Heart left ventricle (tissue), 16 donors: Measurements from ENCODE around the gene KRTAP10-4. TPM values are rescaled to one million over a fixed set of nuclear protein-coding genes. Genes with fewer than 3 reads are reported as not detected.

Experiments
- ATAC-seq, 4 donors: fragments of 200-7000 bp; cut with Tn5 transposase; one replicate each; pipeline ENCODE4 v1.9.1; 2020 to 2022; ENCODE audit warnings: moderate library complexity in 4 of 4, mild to moderate bottlenecking in 3 of 4, moderate number of reproducible peaks in 1 of 4
- DNase-seq, 5 donors: peaks; one replicate each; pipeline ENCODE4 v3.0.0-alpha.2; 2020
- H3K27ac ChIP-seq, 12 donors: fragments of 200-600 bp; sonication (generic) in 4 of 12; one replicate each; pipeline versions ENCODE4 v1.5.0 to v1.8.0; 2016 to 2022; ENCODE audit warnings: mild to moderate bottlenecking in 2 of 12
- H3K27me3 ChIP-seq, 9 donors: fragments of 200-600 bp; sonication (generic) in 2 of 9; one replicate each; pipeline versions ENCODE4 v1.5.1 to v1.8.0; 2016 to 2022; ENCODE audit warnings: mild to moderate bottlenecking in 3 of 9
- H3K36me3 ChIP-seq, 9 donors: fragments of 200-600 bp; sonication (generic) in 2 of 9; one replicate each; pipeline versions ENCODE4 v1.5.0 to v1.8.0; 2018 to 2022; ENCODE audit warnings: mild to moderate bottlenecking in 2 of 9
- H3K4me1 ChIP-seq, 12 donors: fragments of 200-600 bp; sonication (generic) in 4 of 12; one replicate each; pipeline versions ENCODE4 v1.5.0 to v1.8.0; 2016 to 2022; ENCODE audit warnings: mild to moderate bottlenecking in 3 of 12
- H3K4me3 ChIP-seq, 12 donors: fragments of 200-600 bp; sonication (generic) in 4 of 12; one replicate each; pipeline versions ENCODE4 v1.5.0 to v1.8.0; 2017 to 2022; ENCODE audit warnings: mild to moderate bottlenecking in 9 of 12, moderate library complexity in 4 of 12
- H3K9me3 ChIP-seq, 12 donors: fragments of 200-600 bp; sonication (generic) in 4 of 12; one replicate each; pipeline versions ENCODE4 v1.5.0 to v1.8.0; 2016 to 2022; ENCODE audit warnings: mild to moderate bottlenecking in 1 of 12
- POLR2A ChIP-seq, 2 donors: fragments of 450-650 bp; IDR thresholded peaks; one replicate each; pipeline ENCODE4 v1.6.1; 2017; ENCODE audit warnings: antibody characterized with exemption in 2 of 2, mild to moderate bottlenecking in 2 of 2, moderate library complexity in 2 of 2
- WGBS, 4 donors: extraction: QIAGEN DNeasy Blood & Tissue Kit in 2 of 4; methylation state at CpG; one replicate each; pipeline versions ENCODE4 v1.1.5 to v1.1.7; 2013 to 2018; 5-methylcytosine and 5-hydroxymethylcytosine counted together
- intact Hi-C, 10 donors: fragments of 100-400 bp; cut with DNase I; formaldehyde crosslinking; loops; one replicate each; pipeline versions ENCODE4 v1.11.1 to v1.14.2; 2022
- polyA plus RNA-seq, 2 donors: library from polyadenylated mRNA; stranded (reverse); fragments of 200-250 nt; gene quantifications; one replicate each; pipeline ENCODE4 v1.2.3, GENCODE V29; 2013
- total RNA-seq, 9 donors: library from RNA; depleted of rRNA in 2 of 9; stranded (reverse); fragments of >200 nt in 2 of 9; fragmentation: NEBNext Ultra II Directional in 3 of 9; extraction: Animal tissue kit (Norgen Biotek cat#: 25700) in 3 of 9; gene quantifications; one replicate each; pipeline versions ENCODE4 v1.1.0 to v1.2.4, GENCODE V29; 2016 to 2023
- TF ChIP-seq, protein P1 (sequence below), 12 donors: fragments of 200-600 bp; sonication (generic) in 4 of 12; IDR thresholded peaks; one replicate each; pipeline versions ENCODE4 v1.5.0 to v1.8.0; 2018 to 2022; ENCODE audit warnings: antibody characterized with exemption in 12 of 12, mild to moderate bottlenecking in 5 of 12
- donor health status: ischemic (EF 13 %, LVEDD 7.1; RV severe dilation, severe dysfunction).
- donor health status: healthy with polysubstance abuse.
- donor health status: DM: no; HTN: yes; CAD: no.
- donor health status: DM: no; HTN: no; CAD: no.
- donor health status: ischemic (EF 25% LVEDD 6.9; RV normal size, moderate dysfunction).
- donor health status: ischemic (EF 25% LVEDD 5.7; RV mildly dilated, moderate dysfunction).
- donor health status: healthy.
- donor health status: DM: yes; HTN: yes; CAD: no.
- donor health status: ischemic (EF 35%, LVEDD 5.7; RV mildly dilated, moderate dysfunction).
- donor health status: nonischemic (EF 11% LVEDD 7.7; RV severe dilation, severe dysfunction).
- donor health status: DM: yes; HTN: yes; CAD: no.
- donor health status: PGD.
- donor health status: ischemic (EF 29% LVEDD 5.4; RV normal size, mild dysfunction).
- donor health status: nonischemic (EF 23%, LVEDD 6.1; RV moderate dilation, normal function).

KRTAP10-4 gene
- total and polyA plus RNA-seq, 11 donors: not detected

DNA sequence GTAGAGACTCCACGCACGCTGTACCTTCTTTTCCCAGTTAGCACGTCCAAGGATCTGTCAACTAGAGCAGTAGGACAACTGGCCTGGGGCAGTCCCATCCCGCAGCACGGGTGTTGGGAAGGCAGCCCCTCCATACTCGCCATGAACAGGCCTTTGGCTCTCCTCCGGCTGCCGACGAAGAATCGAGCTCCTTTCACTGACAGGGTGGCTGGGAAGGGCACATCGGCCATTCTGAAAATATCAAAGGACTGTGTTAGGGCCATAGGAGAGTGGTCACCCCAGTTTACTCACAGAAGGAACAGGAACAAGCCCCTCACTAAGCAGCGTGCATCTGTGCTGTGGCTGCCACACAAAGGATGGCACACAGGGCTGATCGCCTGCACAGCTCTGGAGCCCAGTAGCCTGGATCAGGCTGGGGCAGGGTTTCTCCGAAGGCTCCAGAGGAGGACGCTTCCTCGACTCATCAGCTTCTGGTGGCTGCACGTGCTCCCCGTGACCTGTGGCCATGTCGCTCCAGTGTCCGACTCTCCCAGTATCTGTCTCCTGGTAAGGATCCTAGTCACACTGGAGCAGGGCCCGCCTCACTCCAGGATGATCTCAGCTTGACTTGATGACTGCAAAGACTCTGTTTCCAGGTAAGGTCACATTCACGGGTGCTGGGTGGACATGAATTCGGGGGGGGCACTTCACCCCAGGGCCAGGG, 42.5 kb upstream of the KRTAP10-4 start:
- H3K4me3 ChIP-seq: no peak overlapping the region
- no peaks in the 10 kb centered on the region for H3K36me3 ChIP-seq
- H3K4me1 ChIP-seq: no peaks in the 10 kb centered on the region
- intact Hi-C loops: no loop called here
- H3K27me3 ChIP-seq: peaks cover 0 to 13% (median 0%) of the 10 kb centered on the region in 9 donors
- H3K9me3 ChIP-seq: no peaks in the 10 kb centered on the region
- TF ChIP-seq, protein P1, sequence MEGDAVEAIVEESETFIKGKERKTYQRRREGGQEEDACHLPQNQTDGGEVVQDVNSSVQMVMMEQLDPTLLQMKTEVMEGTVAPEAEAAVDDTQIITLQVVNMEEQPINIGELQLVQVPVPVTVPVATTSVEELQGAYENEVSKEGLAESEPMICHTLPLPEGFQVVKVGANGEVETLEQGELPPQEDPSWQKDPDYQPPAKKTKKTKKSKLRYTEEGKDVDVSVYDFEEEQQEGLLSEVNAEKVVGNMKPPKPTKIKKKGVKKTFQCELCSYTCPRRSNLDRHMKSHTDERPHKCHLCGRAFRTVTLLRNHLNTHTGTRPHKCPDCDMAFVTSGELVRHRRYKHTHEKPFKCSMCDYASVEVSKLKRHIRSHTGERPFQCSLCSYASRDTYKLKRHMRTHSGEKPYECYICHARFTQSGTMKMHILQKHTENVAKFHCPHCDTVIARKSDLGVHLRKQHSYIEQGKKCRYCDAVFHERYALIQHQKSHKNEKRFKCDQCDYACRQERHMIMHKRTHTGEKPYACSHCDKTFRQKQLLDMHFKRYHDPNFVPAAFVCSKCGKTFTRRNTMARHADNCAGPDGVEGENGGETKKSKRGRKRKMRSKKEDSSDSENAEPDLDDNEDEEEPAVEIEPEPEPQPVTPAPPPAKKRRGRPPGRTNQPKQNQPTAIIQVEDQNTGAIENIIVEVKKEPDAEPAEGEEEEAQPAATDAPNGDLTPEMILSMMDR (IDR thresholded peaks at IDR 0.05): no peak
- no peak for TF ChIP-seq POLR2A (IDR thresholded peaks at IDR 0.05)
- DNase-seq: peak in 2 of 5 donors; percentile 11 to 46
- 84 to 90% (median 87%) methylated on average over 19 to 23 of the region's 23 CpGs for WGBS, 4 donors
- no peak overlapping the region for H3K27ac ChIP-seq
- ATAC-seq: no peak

DNA sequence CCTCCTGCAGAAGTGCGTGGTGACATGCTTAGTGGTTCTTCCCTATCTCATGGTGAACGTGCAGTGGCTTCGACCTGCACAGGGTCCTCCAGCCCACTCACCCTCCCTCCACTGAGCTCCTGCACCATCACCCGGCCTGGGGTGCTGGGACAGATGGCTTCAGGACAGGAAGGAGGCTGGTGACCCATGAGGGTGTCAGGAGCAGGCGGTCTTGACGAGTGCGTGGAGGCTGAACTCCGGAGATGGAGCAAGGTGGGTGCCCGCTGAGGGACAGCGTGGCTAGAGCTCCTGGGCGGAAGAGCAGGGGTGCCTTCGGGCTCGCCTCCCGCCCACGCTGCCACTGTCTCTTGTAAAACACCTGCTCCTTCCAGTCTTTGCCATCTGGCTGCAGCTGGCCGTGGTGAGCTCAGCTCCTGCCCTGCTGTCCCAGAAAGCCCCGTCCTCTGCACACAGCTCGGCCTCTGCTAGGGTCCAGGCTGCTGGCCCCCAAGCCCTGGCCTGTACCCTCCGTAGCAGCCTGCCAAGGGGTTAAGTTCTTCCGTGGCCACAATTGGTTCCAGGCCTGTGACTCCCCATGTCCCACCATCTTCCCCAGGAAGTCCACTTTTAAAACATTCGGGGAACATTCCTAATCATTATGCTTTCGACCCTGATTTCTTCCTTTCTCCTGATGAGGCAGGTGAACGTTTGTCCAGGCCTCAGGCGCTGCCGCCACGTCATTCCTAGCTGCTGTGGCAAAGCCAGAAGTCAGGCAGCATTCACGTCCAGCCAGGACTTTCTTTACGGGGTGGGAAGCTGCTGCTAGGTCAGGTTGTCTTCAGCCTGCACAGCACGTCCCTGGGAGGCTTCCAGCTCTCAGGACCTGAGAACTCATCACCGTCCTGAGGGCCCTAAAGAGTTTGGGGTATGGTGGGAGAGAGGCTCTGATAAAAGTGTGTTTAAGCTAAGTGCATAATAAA, 41.6 kb upstream of the KRTAP10-4 start:
- TF ChIP-seq, protein P1 (IDR thresholded peaks at IDR 0.05): no peak
- TF ChIP-seq POLR2A (IDR thresholded peaks at IDR 0.05): no peak
- Histone ChIP-seq H3K36me3 (no peaks in the 10 kb centered on the region), H3K9me3 (no peaks in the 10 kb centered on the region), H3K27ac (no peak overlapping the region), H3K27me3 (peaks cover 0 to 13% (median 0%) of the 10 kb centered on the region in 9 donors), H3K4me3 (no peak overlapping the region), H3K4me1 (no peaks in the 10 kb centered on the region)
- intact Hi-C loops: no loop called here
- peak in 3 of 5 donors; percentile 15 to 38 (median 17) for DNase-seq
- ATAC-seq: no peak
- WGBS, 4 donors: 76 to 82% (median 79%) methylated on average over 16 to 30 of the region's 30 CpGs

DNA sequence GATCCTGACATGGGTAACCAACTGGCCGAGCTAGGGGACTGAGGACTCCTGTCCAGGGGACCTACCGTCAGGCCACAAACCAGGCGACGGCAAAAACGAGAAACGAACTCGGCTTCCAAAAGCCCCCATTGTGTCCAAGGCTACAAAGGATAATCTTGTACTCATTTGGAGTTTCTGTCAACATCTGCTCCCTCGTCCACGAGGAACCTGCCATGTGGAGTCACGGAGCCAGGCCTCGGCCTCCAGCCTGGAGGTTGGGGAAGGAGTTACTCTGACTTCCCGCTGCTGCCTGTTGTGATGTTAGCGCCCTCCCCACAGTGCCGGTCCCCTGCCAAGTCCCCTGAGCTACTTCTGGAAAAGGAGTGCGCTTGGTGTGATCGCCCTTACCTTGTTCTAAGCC, 40.8 kb upstream of the KRTAP10-4 start:
- no peak overlapping the region for H3K27ac ChIP-seq
- ATAC-seq: no peak
- intact Hi-C loops: no loop called here
- no peak overlapping the region for H3K4me3 ChIP-seq
- peak in 1 of 5 donors; percentile 25 for DNase-seq
- no peaks in the 10 kb centered on the region for H3K9me3 ChIP-seq
- no peak for TF ChIP-seq POLR2A (IDR thresholded peaks at IDR 0.05)
- TF ChIP-seq, protein P1 (IDR thresholded peaks at IDR 0.05): no peak
- H3K4me1 ChIP-seq: no peaks in the 10 kb centered on the region
- 84 to 90% (median 87%) methylated on average over 16 of the region's 16 CpGs for WGBS, 4 donors
- H3K27me3 ChIP-seq: peaks cover 0 to 13% (median 0%) of the 10 kb centered on the region in 9 donors
- no peaks in the 10 kb centered on the region for H3K36me3 ChIP-seq
